Liver (tissue), 3 donors: ENCODE measurements around the gene DDN.

Experiments used
- ATF3 ChIP-seq: IDR thresholded peaks from 2 replicates; pipeline ENCODE4 v1.6.1; 2016; ENCODE audit warnings: antibody characterized with exemption
- CTCF ChIP-seq: fragments of 150-350 bp; IDR thresholded peaks from 2 replicates; pipeline ENCODE4 v1.5.1; 2017; ENCODE audit warnings: improper control_type of control experiment, low read depth, low read length; ENCODE audit not compliant: missing input control
- EGR1 ChIP-seq, 2 donors: IDR thresholded peaks; 2 replicates each; pipeline ENCODE4 v1.6.1; 2016 to 2018; ENCODE audit warnings: antibody characterized with exemption in 2 of 2, low read depth in 2 of 2
- HNF4G ChIP-seq: IDR thresholded peaks from 2 replicates; pipeline ENCODE4 v1.6.1; 2016; ENCODE audit warnings: antibody characterized with exemption
- JUND ChIP-seq, 2 donors: IDR thresholded peaks; 2 replicates each; pipeline ENCODE4 v1.6.1; 2016; ENCODE audit warnings: antibody characterized with exemption in 2 of 2
- MAX ChIP-seq: IDR thresholded peaks from 2 replicates; pipeline ENCODE4 v1.6.1; 2016; ENCODE audit warnings: antibody characterized with exemption
- NR2F2 ChIP-seq: IDR thresholded peaks from 2 replicates; pipeline ENCODE4 v1.6.1; 2016; ENCODE audit warnings: antibody characterized with exemption
- RAD21 ChIP-seq, 2 donors: IDR thresholded peaks; 2 replicates each; pipeline ENCODE4 v1.6.1; 2016; ENCODE audit warnings: antibody characterized with exemption in 2 of 2, mild to moderate bottlenecking in 2 of 2
- REST ChIP-seq: IDR thresholded peaks from 2 replicates; pipeline ENCODE4 v1.6.1; 2016; ENCODE audit warnings: antibody characterized with exemption, mild to moderate bottlenecking
- YY1 ChIP-seq: IDR thresholded peaks from 2 replicates; pipeline ENCODE4 v1.6.1; 2016; ENCODE audit warnings: antibody characterized with exemption, mild to moderate bottlenecking
- ZBTB33 ChIP-seq: IDR thresholded peaks from 2 replicates; pipeline ENCODE4 v1.6.1; 2016; ENCODE audit warnings: antibody characterized with exemption
- donor health status: healthy.
- donor health status: healthy.

- TF ChIP-seq CTCF (no peak), HNF4G (no peak), REST (no peak), RAD21 (IDR thresholded peaks at IDR 0.05) (no peak), YY1 (no peak), ZBTB33 (no peak), NR2F2 (no peak), ATF3 (no peak), JUND (IDR thresholded peaks at IDR 0.05) (no peak), EGR1 (IDR thresholded peaks at IDR 0.05; ENCODE audit: low read depth in 2 of 2) (no peak), MAX (no peak)
These were observed 32.5 kb upstream of the DDN start for GRCh38 chr12:49031573-49032161.
